HG02970 (cell line): ENCODE results near the gene MADCAM1.

Source experiments
- ATAC-seq: cut with Tn5 transposase; IDR thresholded peaks from one replicate; pipeline ENCODE4 v1.9.1; 2021; ENCODE audit warnings: mild to moderate bottlenecking, moderate library complexity, moderate number of reproducible peaks; ENCODE audit not compliant: unreplicated experiment, low FRiP score

MADCAM1 gene

GRCh38 chr19:543910-544608, 47.8 kb downstream of the MADCAM1 start, which contains the start of gene GZMM:
GZMM (plus strand) TSS chr19:544053; CDS start chr19:544072, 19 bp downstream.
- ATAC-seq, result no peak

- no peak for ATAC-seq
Observed at GRCh38 chr19:547117-547516, 50.8 kb downstream of the MADCAM1 start.

GRCh38 chr19:547836-548720, 51.8 kb downstream of the MADCAM1 start:
- ATAC-seq, result no peak

- ATAC-seq, result no peak
Observed at GRCh38 chr19:548886-549830, 52.9 kb downstream of the MADCAM1 start.

GRCh38 chr19:554817-555216, 58.5 kb downstream of the MADCAM1 start:
- ATAC-seq, result no peak
